SU-DHL-6 (cell line): Measurements from ENCODE around the gene NYAP2.

Experiments used
- H2AFZ ChIP-seq: fragments of 200-600 bp; sonication (generic); 2 replicates; pipeline ENCODE4 v1.6.1; 2014; ENCODE audit warnings: low read depth, mild to moderate bottlenecking, moderate library complexity, mixed read lengths, antibody characterized with exemption, low read length; ENCODE audit not compliant: severe bottlenecking
- H3F3A ChIP-seq: fragments of 200-600 bp; shearing (Covaris generic); 2 replicates; pipeline ENCODE4 v1.6.0; 2016; ENCODE audit warnings: antibody characterized with exemption, mild to moderate bottlenecking; ENCODE audit not compliant: insufficient read depth
- H3K27ac ChIP-seq: fragments of 200-600 bp; sonication (generic); 2 replicates; pipeline ENCODE4 v1.5.1; 2016; ENCODE audit warnings: low read depth, mild to moderate bottlenecking, low read length, moderate library complexity, mixed read lengths
- H3K27me3 ChIP-seq: fragments of 200-600 bp; sonication (generic), shearing (Covaris generic); 2 replicates; pipeline ENCODE4 v1.6.0; 2014; ENCODE audit warnings: mild to moderate bottlenecking, low read length
- H3K36me3 ChIP-seq: fragments of 200-600 bp; sonication (generic); 2 replicates; pipeline ENCODE4 v1.6.1; 2014; ENCODE audit warnings: mild to moderate bottlenecking, low read length, mixed read lengths
- H3K4me2 ChIP-seq: fragments of 300-600, 200-600 bp; shearing (Covaris generic), sonication (generic); 2 replicates; pipeline ENCODE4 v1.6.0; 2014; ENCODE audit warnings: low read length, low read depth, mild to moderate bottlenecking; ENCODE audit not compliant: poor library complexity, severe bottlenecking
- H3K4me3 ChIP-seq: fragments of 200-600 bp; sonication (generic); 2 replicates; pipeline ENCODE4 v1.5.1; 2014; ENCODE audit warnings: antibody characterized with exemption, low read length, mild to moderate bottlenecking, mixed read lengths; ENCODE audit not compliant: insufficient read depth, poor library complexity, severe bottlenecking
- H3K79me2 ChIP-seq: fragments of 200-600 bp; sonication (generic); 2 replicates; pipeline ENCODE4 v1.6.1; 2014; ENCODE audit warnings: mild to moderate bottlenecking, low read length, moderate library complexity; ENCODE audit not compliant: insufficient read depth
- H3K9ac ChIP-seq: fragments of 200-600 bp; sonication (generic); 2 replicates; pipeline ENCODE4 v1.7.0; 2014; ENCODE audit warnings: mild to moderate bottlenecking, low read length
- H3K9me2 ChIP-seq: fragments of 200-600 bp; sonication (generic); replicated peaks from 2 replicates; pipeline ENCODE4 v1.6.1; 2014; ENCODE audit warnings: low read length; ENCODE audit not compliant: insufficient read depth
- H3K9me3 ChIP-seq: fragments of 200-600 bp; sonication (generic); 2 replicates; pipeline ENCODE4 v1.6.1; 2014; ENCODE audit warnings: low read length, mixed read lengths; ENCODE audit not compliant: insufficient read depth
- H4K20me1 ChIP-seq: fragments of 200-600 bp; sonication (generic); 2 replicates; pipeline ENCODE4 v1.6.1; 2014; ENCODE audit warnings: low read depth, mild to moderate bottlenecking, antibody characterized with exemption, low read length, moderate library complexity, mixed read lengths
- CTCF ChIP-seq: fragments of 200-600 bp; sonication (generic); IDR thresholded peaks from one replicate; pipeline ENCODE4 v1.5.1; 2017; ENCODE audit warnings: antibody characterized with exemption, mild to moderate bottlenecking, low read length, moderate library complexity; ENCODE audit not compliant: insufficient read depth, poor library complexity, severe bottlenecking
- EZH2phosphoT487 ChIP-seq: fragments of 200-600 bp; sonication (generic), shearing (Covaris generic); conservative IDR thresholded peaks from 2 replicates; pipeline ENCODE4 v1.6.1; 2018; ENCODE audit warnings: mild to moderate bottlenecking, antibody characterized with exemption, low read length, moderate library complexity, mixed read lengths

Gene NYAP2

GRCh38 chr2:225429717-225430116, 30.2 kb downstream of the NYAP2 start:
- Histone ChIP-seq H3K9me3 (no peaks in the 10 kb centered on the region), H3K9ac (no peak overlapping the region), H3K36me3 (no peaks in the 10 kb centered on the region), H3K79me2 (no peaks in the 10 kb centered on the region), H3K4me3 (no peak overlapping the region), H2AFZ (no peak overlapping the region), H3F3A (no peaks in the 10 kb centered on the region), H3K27ac (no peak overlapping the region), H3K9me2 (no peaks in the 10 kb centered on the region), H4K20me1 (no peaks in the 10 kb centered on the region), H3K27me3 (no peaks in the 10 kb centered on the region), H3K4me2 (no peak overlapping the region)
- no peak for TF ChIP-seq EZH2phosphoT487
- TF ChIP-seq CTCF: no peak

- no peaks in the 10 kb centered on the region for H3K9me3 ChIP-seq
- H3K27me3 ChIP-seq: no peaks in the 10 kb centered on the region
- no peaks in the 10 kb centered on the region for H4K20me1 ChIP-seq
- no peak overlapping the region for H3K4me2 ChIP-seq
- H3K9ac ChIP-seq: no peak overlapping the region
- no peaks in the 10 kb centered on the region for H3K36me3 ChIP-seq
- no peaks in the 10 kb centered on the region for H3K9me2 ChIP-seq
- no peak overlapping the region for H2AFZ ChIP-seq
- H3F3A ChIP-seq: no peaks in the 10 kb centered on the region
- TF ChIP-seq CTCF: no peak
- no peak for TF ChIP-seq EZH2phosphoT487
- H3K79me2 ChIP-seq: no peaks in the 10 kb centered on the region
- H3K4me3 ChIP-seq: no peak overlapping the region
- no peak overlapping the region for H3K27ac ChIP-seq
Observed at GRCh38 chr2:225431105-225431863, 31.8 kb downstream of the NYAP2 start.

GRCh38 chr2:225434014-225434413, 34.5 kb downstream of the NYAP2 start:
- no peaks in the 10 kb centered on the region for H3K79me2 ChIP-seq

More at GRCh38 chr2:225434014-225434413, 34.5 kb downstream of the NYAP2 start:
- H3K4me3 ChIP-seq: no peak overlapping the region
- no peak overlapping the region for H3K9ac ChIP-seq
- no peak for TF ChIP-seq EZH2phosphoT487
- no peak for TF ChIP-seq CTCF
- H3F3A ChIP-seq: no peaks in the 10 kb centered on the region
- H3K9me2 ChIP-seq: no peaks in the 10 kb centered on the region
- no peaks in the 10 kb centered on the region for H3K9me3 ChIP-seq
- no peaks in the 10 kb centered on the region for H4K20me1 ChIP-seq
- H3K27ac ChIP-seq: no peak overlapping the region
- no peaks in the 10 kb centered on the region for H3K36me3 ChIP-seq
- H3K4me2 ChIP-seq: no peak overlapping the region
- H2AFZ ChIP-seq: no peak overlapping the region
- no peaks in the 10 kb centered on the region for H3K27me3 ChIP-seq
